K562 (cell line): ENCODE data around the gene ATXN8OS. TPM values are rescaled to one million over a fixed set of nuclear protein-coding genes. Genes with fewer than 3 reads are reported as not detected.

ENCODE experiments used
- BCLAF1 ChIP-seq, 2 experiments: fragments of 450-650 bp in 1 of 2; IDR thresholded peaks; 2 replicates each; pipeline ENCODE4 v1.6.1; 2011 to 2017; ENCODE audit warnings: low read depth in 2 of 2, antibody characterized with exemption in 1 of 2, borderline replicate concordance in 1 of 2, low read length in 1 of 2, mild to moderate bottlenecking in 1 of 2, mixed read lengths in 1 of 2; ENCODE audit not compliant: control insufficient read depth in 1 of 2
- CAMTA2 ChIP-seq: fragments of 250-450 bp; sonication (Bioruptor Pico); conservative IDR thresholded peaks from 2 replicates; pipeline ENCODE4 v1.5.1; 2022
- CBX3 ChIP-seq, 2 experiments: IDR thresholded peaks; 1 replicate in 1 of 2; 2 replicates in 1 of 2; pipeline ENCODE4 v1.6.1; 2012; ENCODE audit warnings: inconsistent platforms in 2 of 2, low read length in 2 of 2, borderline replicate concordance in 1 of 2, control low read depth in 1 of 2
- CREB5 ChIP-seq: fragments of 250-450 bp; sonication (Bioruptor Pico); IDR thresholded peaks from 2 replicates; pipeline ENCODE4 v1.5.0; 2020; ENCODE audit warnings: mild to moderate bottlenecking
- DMBX1 ChIP-seq: fragments of 250-450 bp; sonication (Bioruptor Pico); IDR thresholded peaks from 2 replicates; pipeline ENCODE4 v1.8.0; 2022; ENCODE audit warnings: inconsistent platforms, mild to moderate bottlenecking, moderate library complexity, borderline replicate concordance
- FOXM1 ChIP-seq, 2 experiments: fragments of 450-650 bp in 1 of 2; sonication (generic) in 1 of 2; formaldehyde crosslinking in 1 of 2; IDR thresholded peaks; 2 replicates each; pipeline versions ENCODE4 v1.6.1 to v1.9.0; 2017 to 2022; ENCODE audit warnings: low read depth in 2 of 2, mild to moderate bottlenecking in 2 of 2, missing genetic modification reagents in 1 of 2, moderate library complexity in 1 of 2
- GTF3C2 ChIP-seq: IDR thresholded peaks from 3 replicates; pipeline ENCODE4 v1.6.1; 2011; ENCODE audit warnings: borderline replicate concordance, mild to moderate bottlenecking, moderate library complexity; ENCODE audit not compliant: insufficient read length; ENCODE audit errors: extremely low read depth
- PHF8 ChIP-seq: fragments of 200-600 bp; sonication (generic); IDR thresholded peaks from 2 replicates; pipeline ENCODE4 v1.6.1; 2012; ENCODE audit warnings: mixed run types, mild to moderate bottlenecking, inconsistent platforms, low read length, moderate library complexity, borderline replicate concordance
- RUNX1 ChIP-seq: sonication (generic); IDR thresholded peaks from 2 replicates; pipeline ENCODE4 v1.6.1; 2016; ENCODE audit warnings: antibody characterized with exemption, low read depth
- ZFPM2 ChIP-seq: fragments of 250-450 bp; sonication (Bioruptor Pico); IDR thresholded peaks from 2 replicates; pipeline ENCODE4 v1.5.1; 2022; ENCODE audit warnings: mild to moderate bottlenecking
- ZNF143 ChIP-seq: sonication (generic); formaldehyde crosslinking; IDR thresholded peaks from 2 replicates; pipeline ENCODE4 v1.9.0; 2022; ENCODE audit warnings: mild to moderate bottlenecking, missing genetic modification reagents
- ZNF695 ChIP-seq: fragments of 450-650 bp; formaldehyde crosslinking; IDR thresholded peaks from 2 replicates; pipeline ENCODE4 v1.4.0; 2020; ENCODE audit warnings: mild to moderate bottlenecking, moderate library complexity
- polyA plus RNA-seq, 8 experiments: library from polyadenylated mRNA; depleted of rRNA in 4 of 8; stranded (reverse) in 5 of 8; unstranded in 3 of 8; fragments of >200 nt; fragmentation: Nextera tagmentation in 2 of 8; fragmentation: Illumina TruSeq in 1 of 8; extraction: Ambion mirVana in 2 of 8; extraction: Trizol in 1 of 8; gene quantifications; 2 replicates each; pipeline versions ENCODE4 v1.2.1 to v1.2.3, GENCODE V29; 2011 to 2014; ENCODE audit warnings: inconsistent platforms in 1 of 8, missing spikeins in 1 of 8
- total RNA-seq, 7 experiments: library from RNA; depleted of rRNA in 6 of 7; stranded (reverse); fragments of >200 nt in 6 of 7; fragmentation: Illumina TruSeq in 2 of 7; extraction: Trizol in 2 of 7; gene quantifications; 2 replicates each; pipeline versions ENCODE4 v1.2.1 to v1.2.3, GENCODE V29; 2011 to 2021; ENCODE audit warnings: low replicate concordance in 1 of 7

Gene ATXN8OS
- total and polyA plus RNA-seq, 9 of the 15 experiments (the other 6 are each of a cell fraction or from before 2014, with no cell fraction given): not detected

DNA sequence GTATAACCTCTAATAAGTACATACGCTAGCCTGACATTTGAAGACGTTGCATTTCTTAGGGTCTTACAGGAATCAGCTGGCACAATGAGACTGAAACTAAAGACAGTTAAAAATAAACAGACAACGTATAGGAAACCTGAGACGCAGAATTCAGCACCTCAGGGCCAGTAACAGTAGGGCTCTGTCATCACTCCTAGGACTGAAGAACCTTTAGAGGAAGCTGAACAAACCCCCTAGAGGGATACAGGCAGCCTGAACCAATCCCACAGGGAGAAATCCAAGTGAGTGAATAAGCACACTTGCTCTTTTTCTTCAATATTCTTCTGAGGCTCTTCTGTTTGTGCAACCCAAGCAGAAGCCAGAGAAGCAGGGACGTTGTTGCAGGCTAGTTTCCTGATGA is 54.5 kb downstream of the ATXN8OS start (continued):
- TF ChIP-seq GTF3C2: no peak
- TF ChIP-seq DMBX1 (CRISPR knock-in tag): no peak
- no peak for TF ChIP-seq BCLAF1 (IDR thresholded peaks at IDR 0.05; ENCODE audit: borderline replicate concordance in 1 of 2, control insufficient read depth in 1 of 2, low read depth in 2 of 2, low read length in 1 of 2)
- no peak for TF ChIP-seq FOXM1 (IDR thresholded peaks at IDR 0.05; ENCODE audit: low read depth)
- TF ChIP-seq FOXM1 (CRISPR knock-in tag; IDR thresholded peaks at IDR 0.05; ENCODE audit: low read depth): no peak
- TF ChIP-seq ZFPM2 (CRISPR knock-in tag): no peak
- no peak for TF ChIP-seq CBX3 (IDR thresholded peaks at IDR 0.05; ENCODE audit: borderline replicate concordance in 1 of 2, low read length in 2 of 2)
- TF ChIP-seq ZNF695: no peak
- no peak for TF ChIP-seq PHF8
- no peak for TF ChIP-seq CREB5 (CRISPR knock-in tag)
- TF ChIP-seq CAMTA2 (CRISPR knock-in tag): no peak
- no peak for TF ChIP-seq ZNF143 (CRISPR knock-in tag)
- no peak for TF ChIP-seq RUNX1
